Stimulated activated CD4-positive, alpha-beta T cell treated with anti-CD3 and anti-CD28 coated beads, Interleukin-2, amount 100 ng/mL, for 4 hours (primary cell): ENCODE measurements around the gene CTCFL.

ENCODE experiments used
- DNase-seq: peaks from one replicate; pipeline ENCODE4 v3.0.0-alpha.2; 2020; ENCODE audit warnings: low read depth

Gene CTCFL

GRCh38 chr20:57560554-57561355 lies 35.8 kb upstream of the CTCFL start, which contains the start of gene PCK1:
PCK1 (plus strand) TSS chr20:57561110; CDS start chr20:57561412, 302 bp downstream.
- no peak for DNase-seq

GRCh38 chr20:57559658-57560553 lies 35.0 kb upstream of the CTCFL start:
- no peak for DNase-seq

GRCh38 chr20:57559289-57559634 lies 34.3 kb upstream of the CTCFL start:
- no peak for DNase-seq

GRCh38 chr20:57558614-57559288 lies 33.8 kb upstream of the CTCFL start:
- DNase-seq = no peak

GRCh38 chr20:57557926-57558613 lies 33.1 kb upstream of the CTCFL start:
- DNase-seq = no peak

GRCh38 chr20:57556980-57557274 lies 32.0 kb upstream of the CTCFL start:
- no peak for DNase-seq

GRCh38 chr20:57555457-57556184 lies 30.7 kb upstream of the CTCFL start:
- DNase-seq = no peak

GRCh38 chr20:57553376-57554018 lies 28.6 kb upstream of the CTCFL start:
- no peak for DNase-seq

GRCh38 chr20:57552471-57552870 lies 27.5 kb upstream of the CTCFL start:
- DNase-seq = no peak

- no peak for DNase-seq
Measured at GRCh38 chr20:57548177-57549058, 23.5 kb upstream of the CTCFL start.

GRCh38 chr20:57546956-57547649 lies 22.2 kb upstream of the CTCFL start:
- no peak for DNase-seq

GRCh38 chr20:57545927-57546662 lies 21.2 kb upstream of the CTCFL start:
- DNase-seq = no peak

GRCh38 chr20:57544838-57545564 lies 20.1 kb upstream of the CTCFL start:
- no peak for DNase-seq

GRCh38 chr20:57543754-57544153 lies 18.8 kb upstream of the CTCFL start:
- no peak for DNase-seq

- DNase-seq = no peak
Measured at GRCh38 chr20:57540890-57541580, 16.1 kb upstream of the CTCFL start.

GRCh38 chr20:57539889-57540288 lies 14.9 kb upstream of the CTCFL start:
- DNase-seq = no peak

GRCh38 chr20:57537822-57538221 lies 12.9 kb upstream of the CTCFL start:
- no peak for DNase-seq
